NCI-H146 (cell line): ENCODE results near the gene KMT2C.

Experiments
- DNase-seq: peaks from one replicate; lab custom pipeline; 2025; lab: John Stamatoyannopoulos, UW

The KMT2C gene

DNA sequence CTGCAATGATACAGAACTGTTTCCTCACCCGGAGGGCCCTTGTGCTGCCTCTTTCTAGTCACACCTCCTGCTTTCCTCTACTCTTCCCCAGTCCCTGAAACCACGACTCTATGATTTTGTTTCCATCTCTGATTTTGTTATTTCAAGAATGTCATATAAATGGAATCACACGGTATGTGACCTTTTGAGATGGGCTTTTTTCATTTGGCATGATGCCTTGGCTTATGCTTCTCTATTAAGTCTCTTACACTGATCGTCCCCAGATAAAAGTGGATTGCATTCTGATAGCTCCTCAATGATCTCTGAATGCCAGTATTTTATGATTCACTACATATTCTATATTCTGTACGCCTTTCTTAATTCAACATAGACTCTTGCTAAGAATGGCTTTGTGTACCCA, 332.1 kb downstream of the KMT2C start:
- DNase-seq, result no peak

GRCh38 chr7:152103066-152103465, 332.7 kb downstream of the KMT2C start:
- DNase-seq, result no peak

DNA sequence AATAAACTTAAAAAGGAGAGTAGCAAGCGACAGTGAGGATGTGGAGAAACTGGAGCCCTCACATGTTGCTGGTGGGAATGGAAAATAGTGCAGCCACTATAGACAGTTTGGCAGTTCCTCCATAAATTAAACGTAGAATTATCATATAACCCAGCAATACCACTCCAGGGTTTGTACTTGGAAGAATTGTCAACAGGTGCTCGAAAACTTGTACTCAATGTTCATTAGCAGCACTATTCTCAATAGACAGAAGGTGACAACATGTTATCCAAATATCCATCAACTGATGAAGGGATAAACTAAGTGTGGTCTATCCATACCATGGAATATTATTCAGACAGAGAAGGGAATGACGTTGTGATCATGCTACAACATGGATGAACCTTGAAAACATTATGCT, 338.5 kb downstream of the KMT2C start:
- DNase-seq, result no peak

GRCh38 chr7:152095771-152096170, 340.0 kb downstream of the KMT2C start:
- no peak for DNase-seq

DNA sequence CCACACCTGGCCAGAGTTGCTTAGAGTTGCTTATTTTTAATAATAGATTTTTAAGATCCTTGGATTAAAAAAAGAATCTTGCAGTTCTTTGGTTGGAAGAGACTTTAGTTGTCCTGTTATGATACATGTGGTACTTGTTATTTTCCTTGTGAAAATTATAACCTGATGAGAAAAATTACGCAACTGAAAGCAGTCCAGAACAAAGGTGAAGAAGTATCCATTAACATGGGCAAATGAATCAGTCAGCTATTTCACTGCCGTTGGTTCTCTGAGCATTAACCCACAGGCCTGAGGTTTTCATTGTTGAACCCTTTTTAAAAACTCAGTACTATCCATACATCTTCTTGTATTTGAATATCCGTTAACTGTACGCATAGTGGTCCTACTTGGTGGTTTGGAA, 342.1 kb downstream of the KMT2C start:
- DNase-seq, result no peak

- DNase-seq, result no peak
Observed at GRCh38 chr7:152090747-152091146, 345.1 kb downstream of the KMT2C start.

DNA sequence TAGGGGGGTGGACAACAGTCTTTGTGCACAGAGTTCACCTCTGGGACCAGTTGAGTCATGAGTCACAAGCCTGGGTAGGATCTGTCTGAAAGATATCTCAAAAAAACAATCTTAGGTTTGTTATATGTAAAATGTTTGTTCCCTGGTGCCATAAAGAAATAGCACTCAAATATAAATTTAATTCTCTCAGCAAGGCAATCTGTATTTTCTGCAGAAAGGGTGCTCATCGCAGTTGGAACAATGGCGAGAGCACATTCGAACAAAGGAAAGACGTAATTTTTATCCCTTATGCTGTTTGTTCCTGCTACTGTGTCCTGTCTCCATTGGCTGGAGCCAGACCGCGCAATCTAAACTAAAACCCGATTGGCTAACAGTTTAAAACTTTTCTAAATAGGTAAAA, 346.6 kb downstream of the KMT2C start:
- no peak for DNase-seq

DNA sequence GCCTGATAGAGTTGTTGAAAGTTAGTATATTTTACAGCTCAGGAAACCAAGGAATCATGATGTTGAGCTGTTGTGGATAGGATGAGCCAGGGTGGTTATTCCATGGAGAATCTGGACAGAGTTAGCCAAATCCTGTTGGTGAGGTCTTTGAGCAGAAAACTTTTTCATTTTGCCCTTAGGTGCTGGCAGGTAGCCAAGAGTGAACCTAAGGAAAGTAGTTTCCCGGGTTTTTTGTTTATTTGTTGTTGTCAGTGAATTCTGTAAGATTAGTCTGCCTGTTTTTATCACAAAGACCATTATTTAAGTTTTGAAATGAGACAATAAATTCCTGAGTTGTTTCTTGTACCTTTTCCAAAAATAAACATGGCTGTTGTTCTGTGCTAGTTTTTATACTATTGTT, 349.3 kb downstream of the KMT2C start:
- DNase-seq, result no peak

- DNase-seq, result no peak
Observed at GRCh38 chr7:152085131-152085530, 350.7 kb downstream of the KMT2C start.
